Measurements from ENCODE around the gene KRT75. TPM values are rescaled to one million over a fixed set of nuclear protein-coding genes. Genes with fewer than 3 reads are reported as not detected.

The KRT75 gene
- total RNA-seq, 1 experiment from 2014 or later: not detected

- H4K20me1 ChIP-seq (ENCODE audit: insufficient read depth): no peaks in the 10 kb centered on the region
- no TSS peak for BruUV-seq (replicated peaks)
- ChIA-PET CTCF (no interaction called here), POLR2A (no interaction called here), RAD21 (ENCODE audit: low non-redundant PET in 1 of 2, low total read pairs in 2 of 2, uncharacterized antibody in 2 of 2, unreplicated experiment in 2 of 2) (no interaction called here)
- ATAC-seq (no peak), DNase-seq (ENCODE audit: low read depth, low spot score) (no peak)
- H3K9me2 ChIP-seq (ENCODE audit: insufficient read depth): no peaks in the 10 kb centered on the region
- no peak overlapping the region for H3K27ac ChIP-seq (ENCODE audit: low read depth, low read length)
- H3K4me2 ChIP-seq (ENCODE audit: low read length): no peak overlapping the region
- H3K4me1 ChIP-seq (ENCODE audit: control insufficient read depth in 1 of 2, insufficient read depth in 2 of 2, low read length in 2 of 2): peaks cover 4 to 8% of the 10 kb centered on the region in 2 experiments
- H3K27me3 ChIP-seq (ENCODE audit: insufficient read depth, low read length): no peaks in the 10 kb centered on the region
- H3K9ac ChIP-seq (ENCODE audit: low read length): no peak overlapping the region
- no peaks in the 10 kb centered on the region for H3K79me2 ChIP-seq (ENCODE audit: insufficient read depth, low read length)
- H3K9me3 ChIP-seq (ENCODE audit: control insufficient read depth in 1 of 2, insufficient read depth in 1 of 2, low read depth in 1 of 2, low read length in 2 of 2): no peaks in the 10 kb centered on the region
- no peak overlapping the region for H3K4me3 ChIP-seq (replicated peaks in 1 of 2; ENCODE audit: low read depth in 1 of 2, low read length in 2 of 2)
- intact Hi-C loops (cut with micrococcal nuclease): no loop called here
- no peak for TF ChIP-seq EGR1 (IDR thresholded peaks at IDR 0.05; ENCODE audit: low read depth)
- no peak for TF ChIP-seq CEBPB (IDR thresholded peaks at IDR 0.05; ENCODE audit: low read depth)
- TF ChIP-seq EZH2 (IDR thresholded peaks at IDR 0.05): no peak
- no peak for TF ChIP-seq SIN3A (IDR thresholded peaks at IDR 0.05; ENCODE audit: low read depth)
- no peak overlapping the region for H2AFZ ChIP-seq (ENCODE audit: low read depth, low read length, poor library complexity, severe bottlenecking)
- H3K36me3 ChIP-seq (ENCODE audit: control insufficient read depth in 1 of 2, insufficient read depth in 2 of 2, low read length in 2 of 2): no peaks in the 10 kb centered on the region
Observed at GRCh38 chr12:52458861-52459260, 24.7 kb upstream of the KRT75 start.

DNA sequence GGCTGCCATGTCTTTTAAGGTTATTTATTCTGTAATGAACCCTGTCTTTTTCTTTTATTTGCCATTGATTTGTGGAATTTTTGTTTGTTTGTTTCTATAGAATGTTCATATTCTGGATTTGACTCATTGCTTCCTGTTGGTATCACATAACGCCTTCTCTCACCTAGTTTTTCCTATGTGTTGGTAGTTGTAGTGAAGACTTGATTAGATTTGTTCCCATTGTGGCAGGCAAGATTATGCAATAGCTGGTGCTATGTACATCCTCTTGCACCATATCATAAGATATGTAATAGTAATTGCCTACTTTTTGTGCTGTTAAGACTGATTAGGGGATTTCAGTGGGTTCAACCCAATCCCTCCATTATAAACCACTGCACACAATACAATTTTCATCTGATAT, 21.6 kb upstream of the KRT75 start:
- H2AFZ ChIP-seq (ENCODE audit: low read depth, low read length, poor library complexity, severe bottlenecking): no peak overlapping the region
- H3K79me2 ChIP-seq (ENCODE audit: insufficient read depth, low read length): no peaks in the 10 kb centered on the region
- no TSS peak for BruUV-seq (replicated peaks)
- H3K9ac ChIP-seq (ENCODE audit: low read length): no peak overlapping the region
- H3K4me1 ChIP-seq (ENCODE audit: control insufficient read depth in 1 of 2, insufficient read depth in 2 of 2, low read length in 2 of 2): peaks cover 4 to 8% of the 10 kb centered on the region in 2 experiments
- H3K9me2 ChIP-seq (ENCODE audit: insufficient read depth): no peaks in the 10 kb centered on the region
- no peak overlapping the region for H3K4me3 ChIP-seq (replicated peaks in 1 of 2; ENCODE audit: low read depth in 1 of 2, low read length in 2 of 2)
- ChIA-PET RAD21 (ENCODE audit: low non-redundant PET in 1 of 2, low total read pairs in 2 of 2, uncharacterized antibody in 2 of 2, unreplicated experiment in 2 of 2) (no interaction called here), CTCF (interaction anchor here (0.6 kb wide), 1 partner anchor 44 kb away, joined by 3 read pairs; no protein-coding TSS in a partner anchor), POLR2A (no interaction called here)
- intact Hi-C loops (cut with micrococcal nuclease): no loop called here
- H4K20me1 ChIP-seq (ENCODE audit: insufficient read depth): no peaks in the 10 kb centered on the region
- no peaks in the 10 kb centered on the region for H3K27me3 ChIP-seq (ENCODE audit: insufficient read depth, low read length)
- ATAC-seq (no peak), DNase-seq (ENCODE audit: low read depth, low spot score) (no peak)
- no peaks in the 10 kb centered on the region for H3K36me3 ChIP-seq (ENCODE audit: control insufficient read depth in 1 of 2, insufficient read depth in 2 of 2, low read length in 2 of 2)
- H3K4me2 ChIP-seq (ENCODE audit: low read length): no peak overlapping the region
- H3K9me3 ChIP-seq (ENCODE audit: control insufficient read depth in 1 of 2, insufficient read depth in 1 of 2, low read depth in 1 of 2, low read length in 2 of 2): no peaks in the 10 kb centered on the region
- TF ChIP-seq CEBPB (IDR thresholded peaks at IDR 0.05; ENCODE audit: low read depth) (peak; percentile 45), JUND (IDR thresholded peaks at IDR 0.05) (no peak), ELF1 (IDR thresholded peaks at IDR 0.05; ENCODE audit: borderline replicate concordance, low read depth) (no peak)
- H3K27ac ChIP-seq (ENCODE audit: low read depth, low read length): no peak overlapping the region
